ENCODE data around the gene ACAP2. TPM values are rescaled to one million over a fixed set of nuclear protein-coding genes. Genes with fewer than 3 reads are reported as not detected.
A peak's percentile ranks its signal among the peaks of the same experiment; 100 is the strongest.

Gene ACAP2
- total RNA-seq, 1 experiment from 2014 or later = 19.8 TPM

GRCh38 chr3:195447201-195447600, 4.4 kb upstream of the ACAP2 start:
- DNase-seq (ENCODE audit: low read depth) = no peak
- in situ Hi-C loops (cut with HindIII; ENCODE audit: low pct_unique_long_range_greater_than_20kb, low sequenced_read_pairs) = no loop called here

GRCh38 chr3:195446359-195446758, 3.5 kb upstream of the ACAP2 start:
- no peak for DNase-seq (ENCODE audit: low read depth)
- in situ Hi-C loops (cut with HindIII; ENCODE audit: low pct_unique_long_range_greater_than_20kb, low sequenced_read_pairs) = no loop called here

GRCh38 chr3:195445885-195446284, 3.1 kb upstream of the ACAP2 start:
- DNase-seq (ENCODE audit: low read depth) = no peak
- in situ Hi-C loops (cut with HindIII; ENCODE audit: low pct_unique_long_range_greater_than_20kb, low sequenced_read_pairs) = no loop called here

- in situ Hi-C loops (cut with HindIII; ENCODE audit: low pct_unique_long_range_greater_than_20kb, low sequenced_read_pairs) = no loop called here
- DNase-seq (ENCODE audit: low read depth) = no peak
Observed at GRCh38 chr3:195443391-195443989, 670 bp upstream of the ACAP2 start.

- in situ Hi-C loops (cut with HindIII; ENCODE audit: low pct_unique_long_range_greater_than_20kb, low sequenced_read_pairs) = no loop called here
- peak; percentile 57 for DNase-seq (ENCODE audit: low read depth)
Observed at GRCh38 chr3:195441992-195442572, 738 bp downstream of the ACAP2 start.

GRCh38 chr3:195441476-195441991, 1.3 kb downstream of the ACAP2 start:
- no peak for DNase-seq (ENCODE audit: low read depth)
- in situ Hi-C loops (cut with HindIII; ENCODE audit: low pct_unique_long_range_greater_than_20kb, low sequenced_read_pairs) = no loop called here

GRCh38 chr3:195441051-195441450, 1.8 kb downstream of the ACAP2 start:
- in situ Hi-C loops (cut with HindIII; ENCODE audit: low pct_unique_long_range_greater_than_20kb, low sequenced_read_pairs) = no loop called here
- DNase-seq (ENCODE audit: low read depth) = no peak

GRCh38 chr3:195440379-195440778, 2.4 kb downstream of the ACAP2 start:
- no peak for DNase-seq (ENCODE audit: low read depth)
- in situ Hi-C loops (cut with HindIII; ENCODE audit: low pct_unique_long_range_greater_than_20kb, low sequenced_read_pairs) = no loop called here

GRCh38 chr3:195438371-195438770, 4.4 kb downstream of the ACAP2 start:
- in situ Hi-C loops (cut with HindIII; ENCODE audit: low pct_unique_long_range_greater_than_20kb, low sequenced_read_pairs) = no loop called here
- peak; percentile 12 for DNase-seq (ENCODE audit: low read depth)

- in situ Hi-C loops (cut with HindIII; ENCODE audit: low pct_unique_long_range_greater_than_20kb, low sequenced_read_pairs) = no loop called here
- no peak for DNase-seq (ENCODE audit: low read depth)
Observed at GRCh38 chr3:195425849-195426248, 17.0 kb downstream of the ACAP2 start.

GRCh38 chr3:195423818-195424217, 19.0 kb downstream of the ACAP2 start:
- in situ Hi-C loops (cut with HindIII; ENCODE audit: low pct_unique_long_range_greater_than_20kb, low sequenced_read_pairs) = no loop called here
- DNase-seq (ENCODE audit: low read depth) = no peak

GRCh38 chr3:195421400-195421799, 21.4 kb downstream of the ACAP2 start:
- in situ Hi-C loops (cut with HindIII; ENCODE audit: low pct_unique_long_range_greater_than_20kb, low sequenced_read_pairs) = no loop called here
- no peak for DNase-seq (ENCODE audit: low read depth)

- in situ Hi-C loops (cut with HindIII; ENCODE audit: low pct_unique_long_range_greater_than_20kb, low sequenced_read_pairs) = no loop called here
- DNase-seq (ENCODE audit: low read depth) = no peak
Observed at GRCh38 chr3:195416795-195417194, 26.0 kb downstream of the ACAP2 start.

GRCh38 chr3:195411836-195412235, 31.0 kb downstream of the ACAP2 start:
- DNase-seq (ENCODE audit: low read depth) = no peak
- in situ Hi-C loops (cut with HindIII; ENCODE audit: low pct_unique_long_range_greater_than_20kb, low sequenced_read_pairs) = no loop called here

GRCh38 chr3:195410546-195410945, 32.3 kb downstream of the ACAP2 start:
- DNase-seq (ENCODE audit: low read depth) = no peak
- in situ Hi-C loops (cut with HindIII; ENCODE audit: low pct_unique_long_range_greater_than_20kb, low sequenced_read_pairs) = no loop called here

- no peak for DNase-seq (ENCODE audit: low read depth)
- in situ Hi-C loops (cut with HindIII; ENCODE audit: low pct_unique_long_range_greater_than_20kb, low sequenced_read_pairs) = no loop called here
Observed at GRCh38 chr3:195407531-195408409, 35.0 kb downstream of the ACAP2 start.

GRCh38 chr3:195405651-195406050, 37.2 kb downstream of the ACAP2 start:
- DNase-seq (ENCODE audit: low read depth) = no peak
- in situ Hi-C loops (cut with HindIII; ENCODE audit: low pct_unique_long_range_greater_than_20kb, low sequenced_read_pairs) = no loop called here

- DNase-seq (ENCODE audit: low read depth) = no peak
- in situ Hi-C loops (cut with HindIII; ENCODE audit: low pct_unique_long_range_greater_than_20kb, low sequenced_read_pairs) = no loop called here
Observed at GRCh38 chr3:195403841-195404408, 38.9 kb downstream of the ACAP2 start.

- in situ Hi-C loops (cut with HindIII; ENCODE audit: low pct_unique_long_range_greater_than_20kb, low sequenced_read_pairs) = no loop called here
Observed at GRCh38 chr3:195403244-195403643, 39.6 kb downstream of the ACAP2 start.

More at GRCh38 chr3:195403244-195403643, 39.6 kb downstream of the ACAP2 start:
- no peak for DNase-seq (ENCODE audit: low read depth)

Data from Caki2 (cell line).